Hematopoietic multipotent progenitor cell treated with erythropoietin and hydrocortisone succinate and interleukin-3 and kit ligand, for 17 days (in vitro differentiated cells): ENCODE measurements around the gene HTRA2.

Source experiments
- DNase-seq: peaks from one replicate; pipeline ENCODE4 v3.0.0-alpha.2; 2015; ENCODE audit warnings: low spot score

The HTRA2 gene

DNA sequence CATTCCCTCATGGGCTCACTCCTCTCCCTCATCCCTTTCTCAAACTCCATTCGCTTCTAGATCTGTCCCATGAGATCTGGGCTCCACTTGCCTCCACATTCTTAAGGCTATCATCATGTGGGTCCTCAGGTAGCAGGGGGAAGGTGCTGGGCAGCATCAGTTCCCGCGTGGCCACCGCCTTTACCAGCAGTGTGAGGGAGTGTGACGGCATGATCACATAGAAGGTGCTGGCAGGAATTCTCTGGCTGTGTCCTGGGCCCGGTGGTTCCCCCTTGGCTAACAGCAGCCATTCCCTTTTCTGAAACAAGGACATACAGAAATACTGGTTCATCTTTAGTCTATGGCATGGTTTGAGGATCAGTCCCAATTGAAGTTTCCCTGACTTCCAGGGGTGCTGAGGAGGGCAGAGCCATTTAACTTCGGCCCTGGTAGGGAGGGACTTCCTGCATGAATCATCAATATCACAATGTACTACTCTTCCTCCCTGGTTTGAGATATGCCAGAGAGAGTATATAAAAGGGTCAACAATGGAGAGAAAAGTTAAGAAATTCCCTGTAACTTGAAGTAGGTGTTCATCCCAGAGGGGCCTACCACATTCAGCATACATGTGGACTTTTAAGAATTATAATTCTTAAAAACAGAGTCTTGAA is 32.5 kb downstream of the HTRA2 start:
- DNase-seq, result no peak

DNA sequence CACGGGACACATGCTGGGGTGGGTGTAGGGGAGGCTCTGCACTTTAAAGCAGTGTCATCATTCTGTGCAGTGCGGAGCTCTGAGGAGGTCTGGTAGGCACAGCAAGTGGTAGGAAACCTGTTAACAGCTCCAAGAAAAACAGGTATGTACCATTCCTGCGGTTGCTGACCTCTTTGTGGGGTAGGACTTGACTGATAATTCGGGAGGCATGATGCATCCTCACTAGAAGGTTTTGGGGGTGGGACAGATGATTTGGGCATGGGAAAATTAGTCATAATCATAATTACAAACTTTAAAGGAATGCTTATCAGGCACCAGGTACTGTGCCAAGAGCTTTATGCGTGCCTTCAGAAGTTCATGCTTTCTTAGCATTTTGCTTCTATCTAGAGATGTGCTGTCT is 34.5 kb downstream of the HTRA2 start:
- no peak for DNase-seq

DNA sequence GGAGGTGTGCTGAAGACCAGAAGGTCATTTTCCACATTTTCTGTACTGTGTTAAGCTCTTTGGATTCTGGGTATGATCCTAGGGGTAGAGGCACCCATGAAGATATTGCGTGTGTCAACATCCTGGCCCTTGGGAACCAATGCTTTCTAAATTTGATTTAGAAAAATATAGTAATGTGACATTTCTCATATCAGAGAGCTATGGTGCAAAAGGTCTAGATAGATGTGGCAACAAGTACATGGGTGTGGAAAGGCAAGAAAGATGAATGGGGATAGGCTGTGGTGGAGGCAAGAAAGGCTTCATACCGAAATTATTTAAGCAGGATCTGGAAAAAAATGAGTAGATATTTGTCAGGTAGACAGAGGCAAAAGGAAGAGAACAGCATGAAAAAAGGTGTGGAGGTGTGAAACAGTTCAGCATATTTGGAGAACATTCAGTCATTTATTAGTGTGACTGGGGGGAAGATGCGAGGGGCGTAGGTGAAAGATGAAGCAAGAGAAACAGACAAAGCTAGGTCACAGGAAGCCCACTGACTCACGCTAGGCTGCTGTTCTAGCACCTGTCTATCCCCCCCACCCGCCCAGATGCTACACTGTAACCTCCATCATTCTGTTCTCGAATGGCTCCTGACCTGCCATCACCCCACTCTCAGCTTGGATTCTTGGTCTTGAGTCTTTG is 36.5 kb downstream of the HTRA2 start:
- no peak for DNase-seq

DNA sequence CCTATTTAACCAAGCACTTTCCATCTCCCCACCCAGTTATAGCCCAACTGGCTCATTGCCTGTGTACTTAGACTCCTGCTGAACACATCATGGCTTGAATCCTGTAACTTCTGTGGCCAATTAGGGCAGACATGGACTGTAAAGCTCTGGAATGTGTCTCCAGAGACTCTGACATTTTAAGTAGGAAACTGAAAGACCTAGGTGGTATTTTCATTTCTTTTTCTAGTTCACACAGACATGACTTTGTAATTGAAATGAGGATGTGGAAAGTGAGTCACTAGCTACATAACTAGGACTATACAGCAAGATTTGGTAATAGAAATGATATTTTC is 37.0 kb downstream of the HTRA2 start:
- no peak for DNase-seq

DNA sequence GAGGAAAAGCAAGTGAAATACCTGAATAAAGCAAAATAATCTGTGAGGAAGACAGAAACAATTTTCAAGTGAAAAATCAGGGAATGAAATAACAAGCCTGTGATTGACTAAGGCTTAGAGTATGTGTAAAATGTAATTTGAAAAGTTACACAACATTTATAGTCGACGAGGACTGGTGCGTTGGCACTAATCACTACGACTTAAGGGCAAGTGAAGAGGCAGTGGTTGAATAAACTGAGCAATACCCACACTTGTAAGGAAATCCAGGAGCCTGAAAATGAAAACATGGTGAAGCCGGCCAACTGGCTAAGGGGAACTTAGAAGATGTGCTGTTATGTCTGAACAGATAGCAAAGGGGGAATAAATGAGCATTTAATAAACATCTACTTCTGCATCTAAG is 38.1 kb downstream of the HTRA2 start:
- DNase-seq, result no peak

DNA sequence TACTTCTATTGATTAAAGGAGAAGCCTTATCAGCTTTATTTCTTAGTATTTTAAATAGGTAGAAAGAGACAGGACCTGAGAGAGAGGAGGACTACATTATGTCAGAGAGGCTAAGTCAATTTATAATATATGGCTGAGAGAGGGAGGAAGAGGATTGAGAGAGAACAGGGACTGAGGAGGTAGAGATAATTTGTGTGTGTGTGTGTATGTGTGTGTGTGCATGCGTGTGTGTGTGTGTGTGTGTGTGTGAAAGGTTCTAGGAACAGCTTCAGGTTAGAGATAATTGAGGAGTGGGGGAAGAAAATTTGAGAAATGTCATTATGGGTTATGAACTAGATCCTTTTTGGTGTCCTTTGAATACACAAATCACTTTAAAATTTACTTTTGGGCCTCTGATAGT is 40.0 kb downstream of the HTRA2 start:
- no peak for DNase-seq

DNA sequence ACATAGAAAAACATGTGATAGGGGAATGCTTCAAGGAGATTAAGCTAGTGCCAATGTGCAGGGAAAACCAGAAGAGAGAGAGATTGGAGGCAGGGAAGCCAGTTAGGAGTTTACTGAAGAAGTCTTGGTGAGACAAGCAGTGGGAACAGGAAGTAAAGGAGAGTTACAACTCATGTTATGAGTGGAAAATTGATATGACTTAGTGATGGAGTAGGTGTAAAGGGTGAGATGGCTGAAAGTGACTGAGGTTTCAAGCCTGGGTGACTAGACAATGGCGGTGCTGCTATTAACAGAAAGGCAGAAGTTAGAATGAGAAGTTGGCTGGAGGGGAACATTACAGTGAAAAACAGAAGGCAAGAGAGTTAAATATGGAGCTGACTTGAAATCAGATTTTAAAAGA is 41.3 kb downstream of the HTRA2 start:
- DNase-seq, result no peak

DNA sequence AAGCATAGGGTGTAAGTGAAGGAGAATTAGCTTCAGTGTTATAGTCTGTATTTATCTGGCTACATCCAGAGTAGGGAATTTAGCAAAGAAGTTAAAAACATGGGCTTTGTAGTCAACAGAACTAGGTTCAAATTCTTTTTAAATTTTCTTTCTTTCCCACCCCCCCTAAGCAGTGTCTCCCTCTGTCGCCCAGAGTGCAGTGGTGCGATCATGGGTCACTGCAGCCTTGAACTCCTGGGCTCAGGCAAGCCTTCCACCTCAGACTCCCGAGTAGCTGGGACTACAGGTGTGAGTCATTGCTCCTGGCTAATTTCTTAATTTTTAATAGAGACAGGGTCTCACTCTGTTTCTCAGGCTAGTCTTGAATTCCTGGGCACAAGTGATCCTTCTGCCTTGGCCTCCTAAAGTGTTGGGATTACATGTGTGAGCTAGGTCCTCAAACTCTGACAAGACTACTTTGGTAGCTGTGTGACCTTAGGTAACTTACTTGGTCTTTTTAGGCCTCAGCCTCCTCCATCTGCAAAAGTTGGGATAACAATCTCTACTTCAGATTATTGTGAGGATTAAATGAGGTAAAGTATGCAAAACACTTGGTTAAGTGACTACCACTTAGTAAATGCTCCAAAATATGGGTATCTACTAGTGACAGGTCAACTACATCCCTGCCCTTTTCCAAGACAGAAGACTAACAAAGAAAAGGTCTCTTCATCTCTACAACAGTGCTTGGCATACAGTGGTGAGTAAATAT is 42.6 kb downstream of the HTRA2 start:
- no peak for DNase-seq

DNA sequence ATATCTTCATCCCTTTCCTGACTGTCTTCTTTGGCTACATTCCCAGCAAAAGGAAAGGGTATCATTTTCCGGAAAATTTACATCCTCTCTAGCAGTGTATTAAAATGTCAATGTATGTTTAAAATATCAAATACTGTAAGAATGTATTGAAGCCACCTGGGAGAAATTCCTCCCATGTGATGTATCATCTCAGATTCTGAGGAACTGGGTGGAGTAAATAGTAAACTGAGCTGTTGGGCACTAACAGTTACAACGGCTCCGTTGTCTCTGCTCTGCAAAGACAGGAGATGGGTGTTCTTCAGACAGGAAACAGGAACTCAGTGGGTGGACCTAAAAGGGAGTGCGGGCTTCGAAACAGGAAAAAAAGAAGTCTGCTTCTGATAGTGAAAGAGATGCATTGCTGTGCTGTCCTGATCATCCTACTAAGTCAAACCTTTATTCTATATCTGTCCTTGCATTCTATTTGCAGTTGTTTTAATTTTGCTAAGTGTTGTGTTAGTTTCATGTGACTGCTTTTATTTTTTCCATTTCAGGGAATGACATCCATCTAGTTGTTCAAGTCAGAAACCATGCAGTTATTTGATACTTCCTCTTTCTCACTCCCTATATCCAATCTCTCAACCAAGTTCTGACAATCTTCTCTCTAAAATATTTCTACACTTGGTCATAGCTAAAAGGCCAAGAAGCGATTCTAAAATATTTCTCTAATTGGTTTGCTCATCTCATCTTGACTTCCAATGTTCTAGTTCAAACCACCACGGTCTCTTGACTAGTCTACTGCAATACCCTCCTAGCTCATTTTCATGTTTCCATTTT is 44.2 kb downstream of the HTRA2 start:
- no peak for DNase-seq

DNA sequence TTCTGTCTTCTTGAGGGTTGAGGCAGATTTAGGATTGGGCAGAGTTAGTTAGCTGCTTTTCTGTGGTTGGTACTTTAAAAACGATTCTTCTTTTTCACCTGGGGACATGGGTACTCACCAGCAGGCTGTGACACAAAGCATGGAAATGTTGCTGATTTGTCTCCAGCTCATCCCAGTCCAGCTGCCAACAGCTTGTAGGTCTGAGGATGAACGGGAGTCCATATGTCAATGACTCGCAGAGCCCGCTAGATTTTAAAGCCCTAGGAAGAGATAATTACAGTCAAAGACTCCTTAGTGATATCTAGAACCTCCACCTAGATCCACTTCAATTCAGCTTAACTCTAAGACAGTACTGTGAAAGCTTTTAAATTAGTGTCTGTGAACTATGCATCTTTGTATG is 45.6 kb downstream of the HTRA2 start:
- DNase-seq, result no peak

DNA sequence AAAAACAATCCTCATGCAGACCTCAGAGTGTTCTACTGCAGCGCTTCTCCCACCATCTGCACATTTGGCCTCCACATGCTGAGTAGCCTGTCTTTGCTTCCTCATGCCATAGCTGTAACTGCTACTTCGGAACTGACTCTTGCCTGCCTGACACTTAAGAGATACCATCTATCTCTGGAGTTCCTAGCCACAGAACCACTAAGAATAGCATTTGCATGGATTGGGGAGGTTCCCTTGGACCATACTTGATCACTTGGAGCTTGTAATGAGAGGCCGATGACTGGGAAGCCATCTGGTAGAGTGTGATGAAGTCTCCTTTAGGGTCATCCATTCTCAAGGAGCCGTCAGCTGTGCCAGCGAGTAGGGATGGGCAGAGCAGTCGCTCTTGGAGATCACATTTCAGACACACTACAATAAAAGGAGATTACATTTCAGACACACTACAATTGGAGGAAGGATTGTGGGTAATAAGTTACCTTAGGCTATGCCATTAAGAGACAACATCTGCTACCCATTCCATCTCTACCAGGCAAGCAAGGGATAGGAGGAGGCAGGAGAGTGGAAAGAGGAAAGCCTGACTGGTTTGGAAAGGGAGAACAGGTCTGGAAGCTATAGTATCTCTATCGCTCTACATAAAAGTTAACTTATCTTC is 46.6 kb downstream of the HTRA2 start:
- DNase-seq, result no peak

DNA sequence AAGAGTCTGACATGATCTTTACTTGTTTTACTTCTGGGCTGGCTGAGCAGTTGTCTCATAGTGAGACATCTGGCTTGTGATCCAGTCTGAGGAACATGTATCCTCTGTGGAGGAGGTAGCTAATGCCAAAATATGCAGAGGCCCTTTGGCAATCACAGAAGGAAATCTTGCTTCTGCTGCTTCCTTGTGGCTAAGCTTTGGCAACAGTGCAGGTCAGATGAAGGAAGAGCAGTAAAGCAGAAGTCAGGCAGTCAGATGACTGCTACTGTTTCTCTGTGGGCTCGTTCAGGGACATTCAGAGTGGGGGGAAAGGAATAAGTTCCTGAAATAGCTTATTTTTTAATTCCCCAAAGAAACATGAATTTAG is 47.1 kb downstream of the HTRA2 start:
- DNase-seq, result no peak

DNA sequence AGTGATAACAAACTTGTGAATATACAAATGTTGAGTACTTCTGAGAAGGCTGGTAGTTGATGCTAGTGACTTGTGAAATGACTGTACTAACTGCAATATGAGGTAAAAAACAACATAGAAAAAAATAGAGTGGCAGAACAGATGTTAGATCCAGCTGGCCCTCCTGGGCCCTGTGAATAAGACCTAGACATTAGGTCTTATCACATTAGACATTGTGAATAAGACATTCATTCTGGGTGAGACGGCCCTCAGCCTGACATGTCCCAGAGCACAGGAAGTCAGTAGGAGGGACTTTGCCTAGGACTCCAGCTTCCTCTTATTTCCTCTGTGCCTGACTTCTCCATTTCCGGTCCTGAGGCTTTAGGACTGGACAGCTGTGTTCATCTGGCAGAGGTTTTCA is 47.7 kb downstream of the HTRA2 start:
- DNase-seq, result no peak

DNA sequence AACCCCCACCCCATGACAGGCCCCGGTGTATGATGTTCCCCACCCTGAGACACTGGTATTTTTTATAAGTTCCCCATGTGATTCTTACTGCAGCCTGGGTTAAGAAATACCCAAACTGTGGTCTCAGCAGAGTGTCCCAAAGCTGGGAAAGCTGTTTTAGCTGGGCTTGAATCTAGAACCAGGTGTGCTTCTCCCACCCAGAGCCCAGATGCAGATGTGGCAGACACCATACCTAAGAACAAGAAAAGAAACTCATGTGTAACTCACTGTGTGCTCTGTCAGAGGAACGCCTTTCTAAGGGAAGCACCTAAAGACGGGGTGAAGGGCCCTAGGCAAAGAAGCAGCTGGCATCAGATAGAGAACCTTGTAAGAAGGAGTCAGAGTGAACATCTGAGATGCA is 48.7 kb downstream of the HTRA2 start:
- no peak for DNase-seq

DNA sequence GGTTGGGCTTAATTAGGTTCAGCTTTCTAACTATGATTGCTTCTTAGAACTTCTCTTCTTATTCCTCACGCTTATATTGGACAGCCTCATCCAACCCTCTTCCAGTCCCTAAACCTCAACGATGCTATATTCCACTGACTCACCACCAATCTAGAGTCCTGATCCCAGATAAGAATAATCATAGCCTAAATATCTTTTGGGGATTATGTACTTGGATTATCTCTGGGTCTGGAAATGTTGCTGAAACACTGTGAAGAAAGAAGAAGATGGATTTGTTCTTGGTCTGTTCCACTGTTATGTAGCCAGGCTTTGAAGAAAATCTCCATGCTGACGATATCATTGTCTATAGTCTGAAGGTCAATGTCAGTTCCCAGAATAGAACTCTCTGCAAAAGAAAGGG is 51.7 kb downstream of the HTRA2 start:
- DNase-seq, result no peak

DNA sequence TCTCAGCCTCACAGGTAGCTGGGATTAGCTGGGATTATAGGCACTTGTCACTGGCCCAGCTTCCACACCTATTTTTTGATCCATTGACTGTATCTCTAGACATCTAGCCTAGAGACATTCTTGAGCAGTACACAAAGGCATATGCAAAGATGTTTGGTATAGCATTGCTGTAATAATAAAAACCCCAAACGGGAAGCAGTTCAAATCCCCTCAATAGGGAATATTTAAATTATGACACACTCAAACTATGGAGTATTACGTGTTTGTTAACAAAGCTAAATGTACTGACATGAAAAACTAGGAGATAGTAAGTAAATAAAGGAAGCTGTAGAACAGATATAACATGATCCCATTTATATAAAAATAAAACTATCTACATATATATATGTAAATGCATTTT is 52.5 kb downstream of the HTRA2 start:
- DNase-seq, result no peak
